Hepatocyte (in vitro differentiated cells): ENCODE data around the gene E2F3.

Experiments used
- CTCF ChIP-seq: fragments of 200-600 bp; sonication (generic); IDR thresholded peaks from 2 replicates; pipeline ENCODE4 v1.5.1; 2016; ENCODE audit warnings: antibody characterized with exemption, mild to moderate bottlenecking; ENCODE audit not compliant: poor library complexity
- EZH2phosphoT487 ChIP-seq: fragments of 200-600 bp; sonication (generic); IDR thresholded peaks from one replicate; pipeline ENCODE4 v1.6.1; 2018; ENCODE audit warnings: antibody characterized with exemption, mild to moderate bottlenecking, low read depth, moderate library complexity; ENCODE audit not compliant: unreplicated experiment, severe bottlenecking

- TF ChIP-seq EZH2phosphoT487, result no peak
- no peak for TF ChIP-seq CTCF
These were observed 75.8 kb downstream of the E2F3 start for GRCh38 chr6:20477485-20477884.
